ENCODE data around the gene ITGB7.

ITGB7 gene, protein sequence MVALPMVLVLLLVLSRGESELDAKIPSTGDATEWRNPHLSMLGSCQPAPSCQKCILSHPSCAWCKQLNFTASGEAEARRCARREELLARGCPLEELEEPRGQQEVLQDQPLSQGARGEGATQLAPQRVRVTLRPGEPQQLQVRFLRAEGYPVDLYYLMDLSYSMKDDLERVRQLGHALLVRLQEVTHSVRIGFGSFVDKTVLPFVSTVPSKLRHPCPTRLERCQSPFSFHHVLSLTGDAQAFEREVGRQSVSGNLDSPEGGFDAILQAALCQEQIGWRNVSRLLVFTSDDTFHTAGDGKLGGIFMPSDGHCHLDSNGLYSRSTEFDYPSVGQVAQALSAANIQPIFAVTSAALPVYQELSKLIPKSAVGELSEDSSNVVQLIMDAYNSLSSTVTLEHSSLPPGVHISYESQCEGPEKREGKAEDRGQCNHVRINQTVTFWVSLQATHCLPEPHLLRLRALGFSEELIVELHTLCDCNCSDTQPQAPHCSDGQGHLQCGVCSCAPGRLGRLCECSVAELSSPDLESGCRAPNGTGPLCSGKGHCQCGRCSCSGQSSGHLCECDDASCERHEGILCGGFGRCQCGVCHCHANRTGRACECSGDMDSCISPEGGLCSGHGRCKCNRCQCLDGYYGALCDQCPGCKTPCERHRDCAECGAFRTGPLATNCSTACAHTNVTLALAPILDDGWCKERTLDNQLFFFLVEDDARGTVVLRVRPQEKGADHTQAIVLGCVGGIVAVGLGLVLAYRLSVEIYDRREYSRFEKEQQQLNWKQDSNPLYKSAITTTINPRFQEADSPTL

DNA sequence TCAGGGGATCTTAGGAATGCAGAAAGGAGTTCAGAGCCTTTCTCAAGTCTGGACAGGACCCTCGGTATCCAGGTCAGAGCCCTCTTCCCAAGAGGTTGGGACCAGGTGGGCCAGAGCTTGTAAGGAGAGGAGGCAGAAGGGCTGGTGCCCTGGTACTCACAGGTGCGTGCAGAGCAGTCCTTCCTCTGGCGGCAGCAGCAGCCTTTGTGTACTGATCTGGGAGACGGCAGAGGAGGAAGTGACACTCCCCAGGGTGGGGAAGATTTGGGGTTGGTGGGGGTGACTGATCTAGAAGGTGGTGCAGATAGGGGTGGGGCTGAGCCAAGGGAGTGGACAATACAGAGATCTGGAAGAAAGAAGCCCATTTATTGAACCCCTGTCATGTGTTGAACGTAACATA lies at the start of gene ITGB7:
Gene ITGB7 (minus strand): TSS at position 210 of the 400 bp plus-strand sequence. CDS start 6,808 bp downstream, outside the sequence.
- peak; percentile 49 for DNase-seq

DNA sequence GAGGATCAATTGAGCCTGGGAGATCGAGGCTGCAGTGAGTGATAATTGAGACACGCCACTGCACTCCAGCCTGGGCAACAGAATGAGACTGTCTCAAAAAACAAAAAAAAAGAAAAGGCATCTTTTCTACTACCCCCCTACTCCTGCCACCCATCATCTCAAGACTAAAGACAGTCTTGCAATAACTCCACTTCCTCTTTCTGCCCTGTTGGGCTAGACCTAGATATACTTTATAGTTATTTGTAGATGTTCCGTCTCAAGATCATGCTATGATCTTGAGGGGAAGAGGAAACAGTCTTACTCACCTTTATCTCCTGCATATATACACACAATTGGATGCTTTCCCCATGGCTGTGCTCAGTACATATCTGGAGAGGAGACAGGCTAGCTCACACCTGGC lies 48.9 kb upstream of the ITGB7 start:
- DNase-seq, result no peak

DNA sequence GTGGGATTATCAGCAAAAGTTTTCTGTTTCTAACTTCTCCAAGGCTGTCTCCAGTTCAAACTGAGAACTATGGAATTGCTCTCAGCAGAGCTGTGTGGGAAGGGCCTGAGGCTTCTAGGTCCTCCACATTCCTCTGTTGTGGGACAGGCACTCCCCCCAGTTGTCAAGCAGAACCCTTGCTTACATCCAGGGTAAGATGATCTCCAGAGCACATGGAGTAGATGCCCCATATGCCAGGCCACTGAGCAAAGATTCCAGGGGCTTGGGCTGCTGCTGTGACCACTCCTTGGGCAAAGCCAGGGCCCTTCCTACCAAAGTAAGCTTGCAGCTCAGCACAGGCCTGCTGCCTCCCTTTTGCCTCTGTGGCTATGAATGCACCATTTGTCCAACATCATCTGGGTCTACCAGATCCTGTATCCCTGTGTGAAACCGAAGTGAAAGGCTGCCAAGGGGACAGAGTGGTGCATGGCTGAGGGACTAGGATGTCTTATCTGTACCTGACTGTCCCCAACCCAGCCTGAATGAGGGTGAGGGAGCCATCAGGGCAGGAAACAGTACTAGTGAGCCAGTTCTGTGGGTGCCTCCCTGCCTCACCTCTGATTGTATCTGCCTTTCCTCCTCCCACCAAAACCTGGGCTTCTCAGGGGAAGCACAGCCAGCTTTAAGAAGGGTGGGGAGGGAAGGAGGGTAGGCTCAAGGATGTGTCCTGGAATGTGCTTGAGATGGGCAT lies 47.9 kb upstream of the ITGB7 start:
- no peak for DNase-seq

DNA sequence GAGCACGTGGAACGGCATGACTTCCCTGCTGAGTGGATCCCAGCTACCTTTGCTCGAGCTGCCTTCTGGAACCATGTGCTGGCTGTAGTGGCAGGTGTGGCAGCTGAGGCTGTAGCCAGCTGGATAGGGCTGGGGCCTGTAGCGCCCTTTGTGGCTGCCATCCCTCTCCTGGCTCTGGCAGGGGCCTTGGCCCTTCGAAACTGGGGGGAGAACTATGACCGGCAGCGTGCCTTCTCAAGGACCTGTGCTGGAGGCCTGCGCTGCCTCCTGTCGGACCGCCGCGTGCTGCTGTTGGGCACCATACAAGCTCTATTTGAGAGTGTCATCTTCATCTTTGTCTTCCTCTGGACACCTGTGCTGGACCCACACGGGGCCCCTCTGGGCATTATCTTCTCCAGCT lies 46.2 kb upstream of the ITGB7 start:
- DNase-seq, result no peak

DNA sequence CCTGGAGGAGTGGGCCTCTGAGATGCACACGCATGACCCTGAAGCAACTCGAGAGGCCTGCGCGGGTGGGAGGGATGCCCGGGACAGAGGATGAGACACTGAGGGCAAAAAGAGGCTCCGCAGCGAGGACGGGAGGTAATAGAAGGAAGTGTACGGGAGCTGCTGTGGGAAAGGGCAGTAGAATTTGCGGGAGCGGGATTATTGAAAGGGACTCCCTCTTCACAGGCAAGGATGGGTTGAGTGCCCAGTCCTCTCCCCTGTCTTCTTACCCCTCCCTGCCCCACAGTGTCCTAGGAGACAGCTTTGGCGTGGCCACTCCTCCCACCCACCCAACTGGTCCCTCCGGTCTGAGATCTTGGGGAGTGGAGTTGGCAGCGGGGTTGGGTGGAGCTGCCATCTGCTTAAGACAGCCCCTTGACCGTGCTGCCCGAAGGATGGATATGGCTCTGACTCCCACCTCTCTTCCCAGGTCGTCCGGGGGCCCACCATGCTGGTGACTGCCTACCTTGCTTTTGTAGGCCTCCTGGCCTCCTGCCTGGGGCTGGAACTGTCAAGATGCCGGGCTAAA lies 45.4 kb upstream of the ITGB7 start:
- no peak for DNase-seq

DNA sequence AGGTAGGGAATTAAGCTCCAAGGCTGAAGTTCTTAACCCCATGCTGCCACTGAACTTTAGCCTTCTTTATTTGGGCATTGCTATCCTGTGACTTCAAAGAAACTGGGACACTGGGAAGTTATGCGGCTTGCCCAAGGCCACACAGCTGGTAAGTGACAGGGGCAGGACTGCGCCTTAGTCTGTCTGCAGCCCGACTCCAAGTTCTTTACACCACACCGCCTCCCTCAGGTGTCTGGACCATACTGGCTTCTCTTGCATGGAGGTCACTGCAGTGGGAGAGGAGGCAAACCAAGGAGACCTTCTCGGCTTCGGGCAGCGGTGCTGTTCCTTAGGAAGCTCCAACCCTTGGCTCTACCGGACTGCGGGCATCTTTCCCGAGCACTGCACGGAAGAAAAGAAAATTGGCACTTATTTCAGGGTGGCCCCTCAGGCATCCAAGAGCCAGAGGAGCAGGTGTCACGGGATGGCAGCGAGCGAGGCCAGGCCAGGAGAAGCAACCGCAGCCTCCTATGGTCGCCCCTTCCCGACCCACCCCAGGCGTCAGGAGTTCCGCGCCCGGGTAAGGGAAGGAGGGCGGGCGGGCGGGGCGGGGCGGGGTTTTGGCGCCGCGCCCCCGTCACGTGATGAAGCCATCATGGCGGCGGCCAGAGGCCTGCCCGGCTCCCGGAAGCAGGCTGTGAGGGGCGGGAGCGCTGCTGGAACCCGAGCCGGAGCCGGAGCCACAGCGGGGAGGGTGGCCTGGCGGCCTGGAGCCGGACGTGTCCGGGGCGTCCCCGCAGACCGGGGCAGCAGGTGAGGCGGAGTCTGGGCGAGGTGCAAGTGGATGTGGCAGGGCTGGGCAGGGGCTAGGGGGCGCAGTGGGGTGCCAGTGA lies 44.7 kb upstream of the ITGB7 start:
- DNase-seq, result peak; percentile 49

DNA sequence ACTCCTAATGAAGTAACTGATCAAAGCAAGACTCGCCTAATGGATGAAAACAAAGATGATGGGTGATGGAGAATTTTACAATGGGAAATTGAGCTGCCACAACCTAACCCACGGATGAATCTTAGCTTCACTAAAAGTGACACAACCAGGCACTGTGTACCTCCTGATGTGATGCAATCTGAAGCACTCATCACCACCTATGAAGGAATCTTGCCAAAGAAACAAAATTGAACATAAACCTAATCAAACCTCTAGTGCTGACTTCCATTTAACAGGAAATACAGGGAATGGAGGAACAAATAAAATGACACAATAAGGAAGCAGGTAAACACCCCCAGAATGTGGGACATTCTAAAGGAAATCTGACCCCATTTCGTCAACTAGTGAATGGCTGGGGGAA lies 38.2 kb upstream of the ITGB7 start:
- DNase-seq, result no peak

DNA sequence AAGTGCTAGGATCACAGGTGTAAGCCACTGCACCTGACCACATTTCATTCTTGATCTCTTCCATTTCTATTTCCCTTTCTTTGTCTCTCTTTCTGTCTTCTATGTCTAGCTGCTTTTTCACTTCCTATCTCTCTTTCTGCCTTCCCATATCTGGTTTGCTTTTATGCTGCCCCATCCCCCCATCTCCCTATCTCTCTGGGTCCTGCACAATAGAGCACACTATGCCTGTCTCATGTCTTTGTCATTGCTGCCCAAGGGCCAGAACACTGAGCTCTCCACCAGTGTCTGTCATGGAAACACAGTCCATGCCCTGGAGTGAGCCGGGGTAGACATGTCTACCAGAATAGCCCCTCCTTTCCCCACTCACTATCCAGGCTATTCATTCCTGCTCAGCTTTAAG lies 37.3 kb upstream of the ITGB7 start:
- DNase-seq, result no peak

DNA sequence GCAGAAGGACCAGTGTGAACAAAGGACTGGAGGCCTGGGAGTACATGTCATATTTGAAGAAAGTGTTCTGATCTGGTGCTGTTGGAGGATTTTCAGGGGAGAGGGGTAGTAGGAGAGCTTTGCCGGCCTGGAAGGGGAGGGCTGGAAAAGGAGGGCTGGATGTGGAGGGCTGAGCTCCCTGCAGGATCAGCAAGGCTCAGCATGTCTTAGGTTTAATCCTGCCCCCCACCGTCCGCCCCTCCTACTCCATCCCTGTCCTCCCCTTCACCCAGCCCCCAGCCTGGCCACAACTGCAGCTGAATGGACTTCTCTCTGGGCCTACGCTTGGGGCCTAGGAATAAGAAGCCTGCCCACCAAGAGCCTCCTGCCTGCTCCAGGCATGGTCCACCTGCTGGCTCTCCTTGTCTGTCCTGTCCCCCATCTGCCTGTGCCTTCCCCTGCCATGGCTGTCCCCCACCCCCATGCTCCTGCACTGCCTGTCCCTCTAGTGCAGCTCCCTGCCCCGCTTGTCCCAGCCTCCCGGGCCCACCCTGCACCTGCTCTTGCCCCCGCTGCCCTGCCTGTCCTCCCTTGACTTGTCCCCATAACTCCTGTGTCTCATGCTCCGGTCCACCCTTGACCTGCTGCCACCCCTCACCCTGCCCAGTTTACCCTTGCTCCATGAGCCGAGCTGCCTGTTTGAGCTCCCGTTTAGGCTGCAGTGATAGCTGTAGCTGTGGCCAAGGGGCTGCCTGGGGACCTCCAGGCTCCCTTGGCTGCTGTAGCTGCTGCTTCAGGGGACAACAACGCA lies 34.8 kb upstream of the ITGB7 start:
- DNase-seq, result no peak

DNA sequence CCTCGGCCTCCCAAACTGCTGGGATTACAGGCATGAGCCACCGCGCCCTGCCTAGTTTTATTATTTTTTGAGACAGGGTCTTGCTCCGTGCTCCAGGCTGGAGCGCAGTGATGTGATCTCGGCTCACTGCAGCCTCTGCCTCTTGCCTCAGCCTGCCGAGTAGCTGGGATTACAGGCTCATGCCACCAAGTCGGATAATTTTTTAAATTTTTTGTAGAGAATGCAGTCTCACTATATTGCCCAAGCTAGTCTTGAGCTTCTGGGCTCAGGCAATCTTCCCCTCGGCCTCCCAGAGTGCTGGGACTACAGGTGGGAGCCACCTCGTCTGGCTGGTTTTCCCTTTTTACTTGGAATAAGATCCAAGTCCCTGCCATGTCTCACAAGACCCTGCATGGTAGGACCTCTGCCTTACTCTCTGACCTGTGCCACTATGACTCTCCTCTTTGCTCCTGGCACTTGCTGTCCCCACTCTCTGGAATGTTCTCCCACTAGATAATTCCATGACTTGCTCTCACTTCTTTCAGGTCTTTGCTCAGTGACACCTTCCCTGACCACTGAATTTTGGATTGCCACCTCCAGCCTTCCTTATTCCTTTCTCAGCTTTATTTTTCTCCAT lies 32.7 kb upstream of the ITGB7 start:
- DNase-seq, result no peak

DNA sequence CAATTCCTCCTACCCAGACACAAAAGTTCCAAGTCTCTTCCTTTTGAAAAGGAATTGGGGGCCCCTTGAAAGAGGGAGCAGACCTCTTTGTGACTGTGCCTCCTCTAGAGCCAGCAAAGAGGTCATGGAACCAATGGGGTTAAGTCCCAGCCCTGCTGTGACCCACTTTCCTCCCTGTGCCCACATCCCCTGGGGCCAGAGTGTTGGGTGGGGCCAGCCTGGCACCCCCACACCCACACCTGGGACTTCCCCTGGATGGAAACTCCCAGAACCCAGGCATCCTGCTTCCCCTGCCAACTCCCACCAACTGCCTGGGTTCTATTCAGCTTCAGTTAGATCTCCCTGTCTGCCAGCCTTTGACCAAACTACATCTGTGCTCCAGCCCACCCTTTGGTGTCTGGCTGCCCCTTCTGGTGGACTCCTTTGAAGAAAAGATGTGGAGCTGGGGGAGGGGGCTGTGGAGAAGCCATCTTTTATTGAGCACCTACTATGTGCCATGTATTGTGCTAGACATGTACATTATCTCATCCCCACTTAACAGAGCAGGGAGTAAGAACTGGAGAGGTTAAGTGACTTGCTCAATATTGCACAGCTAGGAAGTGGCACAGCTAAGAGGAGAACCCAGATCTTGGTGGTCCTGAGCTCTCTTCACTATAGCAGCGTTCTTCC lies 29.5 kb upstream of the ITGB7 start:
- DNase-seq, result no peak

DNA sequence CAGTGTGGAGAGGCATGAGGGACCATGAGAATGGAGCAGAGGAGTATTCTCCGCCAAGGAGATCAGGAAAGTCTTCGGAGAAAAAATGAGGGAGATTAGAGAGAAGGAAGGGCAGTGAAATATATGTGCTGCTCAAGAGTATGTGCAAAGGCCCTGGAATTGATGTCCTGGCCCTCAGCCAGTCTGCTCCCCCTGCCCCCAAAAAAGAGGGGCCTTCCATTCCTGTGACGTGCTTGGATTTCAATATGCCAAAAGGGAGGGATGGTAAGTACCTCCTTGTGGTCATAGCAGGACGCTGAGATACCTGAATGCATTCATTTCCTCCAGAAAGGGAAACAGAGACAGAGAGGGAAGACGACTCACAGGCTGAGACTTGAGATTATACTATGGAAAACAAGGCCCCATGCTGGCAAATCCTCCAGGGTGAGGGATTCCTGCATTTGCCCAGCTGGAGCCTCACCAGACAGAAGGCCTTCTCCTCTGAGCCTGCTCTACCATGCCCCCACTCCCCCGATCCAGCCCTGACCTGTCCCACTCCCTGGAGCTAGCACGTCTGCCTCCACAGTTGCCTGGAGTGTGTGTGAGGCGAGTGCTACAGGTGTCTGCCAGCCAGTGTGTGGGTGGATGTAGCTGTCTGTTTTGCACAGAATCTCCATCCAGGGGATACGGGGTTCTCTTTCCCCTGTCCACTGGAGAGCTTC lies 28.8 kb upstream of the ITGB7 start:
- DNase-seq, result no peak

DNA sequence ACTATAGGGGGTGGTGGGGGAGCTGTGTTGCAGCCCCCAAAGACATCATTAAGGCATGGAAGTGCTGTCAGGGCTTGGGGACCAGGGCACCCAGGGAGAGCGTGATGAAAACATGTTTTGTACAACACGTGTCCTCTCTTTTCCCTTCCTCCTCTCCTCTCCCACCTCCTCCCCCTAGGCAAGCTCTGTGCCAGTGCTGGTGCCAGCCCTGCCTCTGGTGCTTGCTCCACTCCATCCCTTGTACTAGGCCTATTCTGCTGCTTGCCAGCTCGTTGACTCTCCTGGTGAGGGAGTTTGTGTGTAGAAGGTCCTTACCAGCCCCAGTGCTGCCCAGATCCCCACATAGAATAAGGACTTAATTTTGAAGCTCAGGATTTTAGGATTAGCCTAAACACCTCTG lies 28.1 kb upstream of the ITGB7 start:
- DNase-seq, result no peak

DNA sequence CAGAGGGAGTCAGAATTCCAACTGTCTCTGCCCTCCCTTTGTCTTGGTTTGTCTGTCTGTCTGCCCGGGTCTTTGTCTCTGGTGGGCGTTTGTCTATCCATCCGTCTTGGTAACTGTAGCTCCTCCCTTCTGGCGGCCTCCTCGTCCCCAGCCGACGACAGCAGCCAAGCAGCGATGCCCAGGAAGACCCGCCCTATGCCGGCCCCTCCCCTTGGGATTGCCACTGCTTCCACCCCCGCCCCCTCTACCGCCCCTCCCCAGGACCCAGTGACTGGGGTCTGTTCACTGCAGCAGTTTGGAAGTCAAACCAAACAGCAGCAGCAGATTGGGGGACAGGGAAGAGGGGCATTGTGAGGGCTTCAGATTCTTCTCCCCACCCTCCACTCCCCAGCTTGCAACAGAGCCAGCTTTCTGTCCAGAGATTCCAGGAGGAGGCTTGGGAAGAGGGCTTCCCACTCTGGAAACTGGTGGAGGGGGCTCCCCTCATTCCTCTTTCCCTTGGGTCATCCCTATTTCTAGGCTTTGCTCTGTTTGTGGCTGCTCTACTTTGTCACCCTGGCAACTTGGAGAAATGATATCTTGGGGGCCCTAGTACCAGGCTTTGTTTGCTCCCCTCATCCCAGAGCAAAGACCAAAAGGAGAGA lies 27.3 kb upstream of the ITGB7 start:
- DNase-seq, result no peak

DNA sequence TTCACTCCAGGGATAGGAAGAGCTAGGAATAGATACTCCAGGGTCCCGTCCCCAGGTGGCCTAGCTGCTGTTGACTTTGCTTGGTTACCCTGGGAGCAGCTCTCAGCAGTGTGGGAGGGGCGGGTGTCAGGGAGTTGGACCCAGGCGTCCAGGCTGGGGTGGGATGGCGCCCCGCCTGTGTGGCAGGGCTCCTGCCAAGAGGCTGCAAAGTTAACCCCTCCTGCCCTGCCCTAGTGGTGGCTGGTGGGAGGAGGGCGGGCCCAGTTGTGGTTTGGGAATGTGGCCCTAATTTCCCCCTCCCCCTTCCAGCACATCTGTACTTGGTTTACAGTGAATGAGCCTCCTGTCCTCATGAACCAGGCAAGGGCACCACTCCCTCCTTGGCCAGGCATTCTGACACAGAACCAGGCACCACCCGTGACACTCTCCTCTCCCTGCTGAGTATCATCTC lies 26.6 kb upstream of the ITGB7 start:
- DNase-seq, result no peak

DNA sequence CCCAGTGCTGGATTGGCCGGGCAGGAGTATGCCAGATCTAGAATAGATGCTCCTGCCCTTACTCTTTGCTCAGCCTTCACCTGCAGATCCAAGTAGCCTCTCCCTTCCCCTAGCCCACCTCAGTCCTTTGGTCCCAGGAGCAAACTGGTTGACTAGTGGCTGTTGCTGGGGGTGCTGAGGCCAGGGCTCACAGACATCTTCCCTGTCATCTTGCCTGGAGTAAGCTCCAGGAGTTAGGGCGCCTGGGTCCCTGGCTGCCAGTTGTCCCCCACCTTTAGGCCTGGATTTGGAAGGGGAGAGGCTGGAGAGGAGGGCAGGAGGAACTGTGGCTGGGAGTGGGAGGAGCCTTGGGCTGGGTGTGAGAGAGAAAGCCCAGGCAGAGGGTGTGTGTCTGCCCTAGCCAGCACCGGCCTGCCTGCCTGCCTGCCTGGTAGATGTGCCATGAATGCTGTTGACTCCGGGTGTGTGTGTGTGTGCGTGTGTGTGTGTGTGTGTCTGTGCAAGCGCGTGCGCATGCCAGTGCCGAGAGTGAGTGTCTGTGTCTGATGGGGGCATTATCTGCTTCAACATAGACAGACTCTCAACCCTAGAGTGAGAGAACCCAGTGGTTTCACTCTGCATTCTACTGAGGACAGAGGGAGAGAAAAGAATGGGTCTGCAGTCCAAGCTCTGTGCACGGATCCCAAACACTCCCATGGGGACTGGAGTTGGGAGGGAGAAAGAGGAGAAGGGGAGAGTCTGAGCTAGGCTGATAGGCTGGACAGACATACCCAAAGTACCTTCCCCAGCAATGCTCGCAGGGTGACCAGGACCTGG lies 25.8 kb upstream of the ITGB7 start:
- no peak for DNase-seq

DNA sequence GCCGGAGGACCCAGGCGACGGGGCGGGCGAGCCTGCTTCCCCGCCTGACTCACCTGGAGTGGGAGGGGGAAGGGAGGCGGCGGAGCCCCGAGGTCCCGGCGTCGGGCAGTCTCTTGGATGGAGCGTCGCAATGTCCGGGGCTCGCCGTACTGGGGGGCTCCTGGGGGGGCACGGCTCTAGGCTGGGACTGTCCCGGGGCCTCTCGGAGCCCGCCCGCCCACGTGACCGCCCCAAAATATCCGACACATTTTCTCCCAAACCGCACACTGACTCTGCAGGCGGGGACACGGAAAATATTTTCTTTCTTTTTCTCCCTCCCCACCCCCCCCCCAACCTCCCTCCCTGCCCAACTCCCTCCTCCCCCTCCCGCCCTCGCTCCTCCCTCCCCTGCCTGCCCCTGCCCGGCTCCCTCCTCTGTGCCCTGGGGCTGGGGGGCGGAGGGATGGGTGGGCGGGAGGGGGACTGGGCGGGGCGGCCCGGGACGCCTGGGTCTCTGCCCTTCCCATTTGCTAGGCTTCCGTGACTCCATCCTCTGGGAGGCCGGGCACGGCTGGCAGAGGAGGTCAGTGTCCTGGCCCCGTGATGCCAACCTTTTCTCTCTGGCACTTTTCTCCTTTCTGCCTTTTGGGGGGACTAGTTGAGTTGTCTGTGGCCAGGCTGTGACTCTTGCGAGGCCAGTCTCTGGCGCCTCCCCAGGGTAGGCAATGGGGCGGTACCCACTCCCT lies 25.0 kb upstream of the ITGB7 start, which contains the start of gene RARG:
Gene RARG (minus strand): TSS at position 289 of the 725 bp plus-strand sequence. CDS start 4,664 bp downstream, outside the sequence.
- DNase-seq, result peak; percentile 79

DNA sequence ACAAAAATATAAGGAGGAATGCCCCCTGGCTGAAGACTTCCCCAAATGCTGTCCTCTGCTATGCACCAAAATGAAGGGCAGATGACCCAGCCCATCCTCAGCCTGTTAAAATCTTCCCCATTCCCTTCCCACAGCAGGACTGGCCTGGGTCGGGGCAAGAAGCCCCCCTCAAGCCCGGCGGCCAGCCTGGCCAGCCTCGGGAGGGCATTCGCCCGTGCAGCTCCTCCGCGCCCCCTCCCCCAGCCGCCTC lies 24.5 kb upstream of the ITGB7 start:
- DNase-seq, result no peak
